NCI-H1930 (cell line): ENCODE results near the gene BCR.
A peak's percentile ranks its signal among the peaks of the same experiment; 100 is the strongest.
"Not testable (repeated sequence)": the region's sequence is repeated elsewhere in the genome, so short reads cannot be mapped to it uniquely, and the experiment has no call there.

Experiments
- DNase-seq, 2 experiments: peaks; one replicate each; lab custom pipeline; 2025; lab: John Stamatoyannopoulos, UW

Gene BCR

GRCh38 chr22:23291806-23292452 is 111.6 kb downstream of the BCR start:
- no peak for DNase-seq

GRCh38 chr22:23292453-23293350 is 112.4 kb downstream of the BCR start:
- no peak for DNase-seq

GRCh38 chr22:23293720-23294119 is 113.4 kb downstream of the BCR start:
- no peak for DNase-seq

- DNase-seq = no peak
Measured at GRCh38 chr22:23294221-23294620, 113.9 kb downstream of the BCR start.

GRCh38 chr22:23300476-23300875 is 120.2 kb downstream of the BCR start:
- no peak for DNase-seq

- no peak for DNase-seq
Measured at GRCh38 chr22:23301591-23301990, 121.3 kb downstream of the BCR start.

- no peak for DNase-seq
Measured at GRCh38 chr22:23302171-23303002, 122.1 kb downstream of the BCR start.

- no peak for DNase-seq
Measured at GRCh38 chr22:23305321-23305910, 125.1 kb downstream of the BCR start.

GRCh38 chr22:23305922-23306374 is 125.6 kb downstream of the BCR start:
- no peak for DNase-seq

GRCh38 chr22:23306438-23306921 is 126.2 kb downstream of the BCR start:
- no peak for DNase-seq

GRCh38 chr22:23306926-23307325 is 126.6 kb downstream of the BCR start:
- DNase-seq = no peak

- DNase-seq = not testable (repeated sequence)
Measured at GRCh38 chr22:23307511-23307910, 127.2 kb downstream of the BCR start.

- DNase-seq = not testable (repeated sequence)
Measured at GRCh38 chr22:23309261-23309660, 129.0 kb downstream of the BCR start.

GRCh38 chr22:23310443-23311097 is 130.3 kb downstream of the BCR start:
- DNase-seq = not testable (repeated sequence)

GRCh38 chr22:23311635-23312420 is 131.5 kb downstream of the BCR start:
- not testable (repeated sequence) for DNase-seq

- no peak for DNase-seq
Measured at GRCh38 chr22:23313791-23314567, 133.7 kb downstream of the BCR start.

- DNase-seq = peak in 1 of 2 experiments; percentile 24
Measured at GRCh38 chr22:23315341-23315917, 135.1 kb downstream of the BCR start.

- DNase-seq = not testable (repeated sequence)
Measured at GRCh38 chr22:23316596-23316995, 136.3 kb downstream of the BCR start.

GRCh38 chr22:23318316-23318715 is 138.0 kb downstream of the BCR start:
- DNase-seq = not testable (repeated sequence)
